Measurements from ENCODE around the gene SPTBN2.

The SPTBN2 gene

GRCh38 chr11:66685276-66686099, 43.5 kb downstream of the SPTBN2 start:
- DNase-seq (ENCODE audit: low read depth in 2 of 2): no peak

- DNase-seq (ENCODE audit: low read depth in 2 of 2): no peak
These were observed 44.4 kb downstream of the SPTBN2 start for GRCh38 chr11:66684635-66685034.

- DNase-seq (ENCODE audit: low read depth in 2 of 2): no peak
These were observed 45.1 kb downstream of the SPTBN2 start for GRCh38 chr11:66683877-66684276.

- no peak for DNase-seq (ENCODE audit: low read depth in 2 of 2)
These were observed 47.9 kb downstream of the SPTBN2 start for GRCh38 chr11:66680966-66681645.

GRCh38 chr11:66677599-66678375, 51.2 kb downstream of the SPTBN2 start, which contains the start of gene RBM4B:
Gene RBM4B, minus strand, starts transcription at chr11:66677887. Its CDS starts 808 bp downstream, at chr11:66677079.
- peak; percentile 88 to 89 for DNase-seq (ENCODE audit: low read depth in 2 of 2)

GRCh38 chr11:66676931-66677598, 52.0 kb downstream of the SPTBN2 start:
- DNase-seq (ENCODE audit: low read depth in 2 of 2): no peak

GRCh38 chr11:66676282-66676919, 52.6 kb downstream of the SPTBN2 start:
- DNase-seq (ENCODE audit: low read depth in 2 of 2): no peak

- DNase-seq (ENCODE audit: low read depth in 2 of 2): no peak
These were observed 53.9 kb downstream of the SPTBN2 start for GRCh38 chr11:66674964-66675602.

- DNase-seq (ENCODE audit: low read depth in 2 of 2): no peak
These were observed 58.2 kb downstream of the SPTBN2 start for GRCh38 chr11:66670816-66671215.

- DNase-seq (ENCODE audit: low read depth in 2 of 2): no peak
These were observed 63.6 kb downstream of the SPTBN2 start for GRCh38 chr11:66665369-66665768.

- no peak for DNase-seq (ENCODE audit: low read depth in 2 of 2)
These were observed 65.2 kb downstream of the SPTBN2 start for GRCh38 chr11:66663741-66664296.

- no peak for DNase-seq (ENCODE audit: low read depth in 2 of 2)
These were observed 69.3 kb downstream of the SPTBN2 start for GRCh38 chr11:66659763-66660162.

GRCh38 chr11:66653123-66653522, 75.9 kb downstream of the SPTBN2 start:
- DNase-seq (ENCODE audit: low read depth in 2 of 2): no peak

GRCh38 chr11:66652651-66653050, 76.4 kb downstream of the SPTBN2 start:
- no peak for DNase-seq (ENCODE audit: low read depth in 2 of 2)

GRCh38 chr11:66651016-66651415, 78.0 kb downstream of the SPTBN2 start:
- no peak for DNase-seq (ENCODE audit: low read depth in 2 of 2)

- no peak for DNase-seq (ENCODE audit: low read depth in 2 of 2)
These were observed 79.1 kb downstream of the SPTBN2 start for GRCh38 chr11:66649903-66650302.

GRCh38 chr11:66646828-66647227, 82.2 kb downstream of the SPTBN2 start:
- DNase-seq (ENCODE audit: low read depth in 2 of 2): no peak

GRCh38 chr11:66643745-66644437, 85.1 kb downstream of the SPTBN2 start:
- DNase-seq (ENCODE audit: low read depth in 2 of 2): no peak

- DNase-seq (ENCODE audit: low read depth in 2 of 2): no peak
These were observed 87.2 kb downstream of the SPTBN2 start for GRCh38 chr11:66641834-66642233.
